SIG-M5 (cell line): ENCODE measurements around the gene GPR132.
"Not testable (repeated sequence)": the region's sequence is repeated elsewhere in the genome, so short reads cannot be mapped to it uniquely, and the experiment has no call there.

Experiments used
- DNase-seq: peaks from one replicate; lab custom pipeline; 2025; lab: John Stamatoyannopoulos, UW

Gene GPR132

DNA sequence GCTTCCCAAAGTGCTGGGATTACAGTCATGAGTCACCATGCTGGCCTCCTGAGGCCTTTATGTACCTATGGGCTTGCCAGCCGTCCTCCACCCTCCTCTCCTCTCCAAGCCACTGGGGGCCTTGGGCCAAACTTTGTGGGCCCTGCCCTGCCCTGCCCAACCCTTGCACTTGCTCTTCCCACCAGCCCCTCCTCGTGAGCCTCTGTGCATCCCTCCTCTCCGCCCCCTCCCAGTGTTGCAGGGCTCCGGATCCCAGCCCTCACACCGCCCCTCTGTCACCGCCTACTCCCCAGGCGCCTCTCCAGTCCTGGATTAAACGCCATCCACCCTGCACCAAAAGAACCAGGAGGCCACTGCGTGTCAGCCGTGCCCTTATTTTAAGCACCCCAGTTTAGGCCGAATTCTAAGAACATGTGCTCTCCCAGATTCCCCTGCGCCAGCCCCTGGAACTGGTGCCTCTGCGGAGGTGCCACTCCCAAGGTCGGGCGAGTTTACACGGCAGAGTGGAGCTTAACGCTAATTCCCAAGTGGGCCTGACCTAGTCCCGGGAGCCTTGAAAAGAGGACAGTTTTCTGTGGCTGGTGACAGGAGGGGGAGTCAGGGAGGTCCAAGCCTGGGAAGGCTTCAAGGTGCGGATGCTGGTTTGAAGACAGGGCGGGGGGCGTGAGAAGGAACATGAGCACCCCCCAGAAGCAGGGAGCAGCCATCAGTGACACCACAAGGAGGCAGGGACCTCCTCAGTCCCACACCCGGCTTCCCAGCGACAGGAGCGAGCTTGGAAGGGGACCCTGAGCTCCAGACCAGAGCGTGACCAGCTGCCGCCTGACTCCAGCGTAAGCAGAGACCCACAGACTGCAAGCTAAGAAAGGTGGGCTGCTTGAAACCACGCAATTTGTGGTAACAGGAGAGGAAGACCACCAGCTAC lies 23.1 kb downstream of the GPR132 start:
- no peak for DNase-seq

DNA sequence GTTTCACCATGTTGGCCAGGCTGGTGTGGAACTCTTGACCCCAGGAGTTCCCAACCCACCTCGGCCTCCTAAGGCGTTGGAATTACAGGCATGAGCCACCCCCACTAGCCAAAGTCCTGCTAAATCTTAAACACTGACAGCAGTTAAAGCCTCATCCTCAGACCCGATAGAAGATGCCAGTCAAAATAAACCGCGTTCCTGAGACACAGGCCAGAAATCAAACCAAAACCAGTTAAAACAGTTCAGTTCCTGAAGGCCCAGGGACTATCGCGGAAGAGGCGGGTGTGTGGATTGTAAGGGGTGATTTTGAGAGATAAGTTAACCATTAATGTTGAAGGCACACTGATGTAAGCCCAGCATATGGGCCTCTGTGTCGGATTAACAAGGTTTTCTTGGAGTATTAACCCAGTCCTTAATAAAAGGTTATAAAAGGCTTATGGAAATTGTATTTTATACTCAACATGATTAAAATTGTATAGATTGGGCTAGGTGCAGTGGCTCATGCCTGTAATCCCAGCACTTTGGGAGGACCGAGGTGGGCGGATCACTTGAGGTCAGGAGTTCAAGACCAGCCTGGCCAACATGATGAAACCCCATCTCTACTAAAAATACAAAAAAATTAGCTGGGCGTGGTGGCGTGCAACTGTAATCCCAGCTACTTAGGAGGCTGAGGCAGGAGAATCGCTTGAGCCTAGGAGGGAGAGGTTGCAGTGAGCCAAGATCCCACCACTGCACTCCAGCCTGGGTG lies 25.6 kb downstream of the GPR132 start:
- no peak for DNase-seq

DNA sequence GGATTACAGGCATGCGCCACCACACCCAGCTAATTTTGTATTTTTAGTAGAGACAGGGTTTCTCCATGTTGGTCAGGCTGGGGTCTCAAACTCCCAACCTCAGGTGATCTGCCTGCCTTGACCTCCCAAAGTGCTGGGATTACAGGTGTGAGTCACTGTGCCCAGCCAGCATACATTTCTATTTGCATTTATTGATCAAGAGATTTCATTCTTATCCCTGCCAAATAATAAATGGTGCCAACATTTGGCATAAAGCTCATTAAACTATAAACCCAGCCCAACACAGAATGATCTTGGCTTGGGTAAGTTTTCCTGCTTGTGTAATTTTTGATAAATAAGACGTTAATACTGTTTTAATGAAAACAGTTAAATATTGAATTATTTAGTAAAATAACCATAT lies 29.6 kb downstream of the GPR132 start:
- not testable (repeated sequence) for DNase-seq

DNA sequence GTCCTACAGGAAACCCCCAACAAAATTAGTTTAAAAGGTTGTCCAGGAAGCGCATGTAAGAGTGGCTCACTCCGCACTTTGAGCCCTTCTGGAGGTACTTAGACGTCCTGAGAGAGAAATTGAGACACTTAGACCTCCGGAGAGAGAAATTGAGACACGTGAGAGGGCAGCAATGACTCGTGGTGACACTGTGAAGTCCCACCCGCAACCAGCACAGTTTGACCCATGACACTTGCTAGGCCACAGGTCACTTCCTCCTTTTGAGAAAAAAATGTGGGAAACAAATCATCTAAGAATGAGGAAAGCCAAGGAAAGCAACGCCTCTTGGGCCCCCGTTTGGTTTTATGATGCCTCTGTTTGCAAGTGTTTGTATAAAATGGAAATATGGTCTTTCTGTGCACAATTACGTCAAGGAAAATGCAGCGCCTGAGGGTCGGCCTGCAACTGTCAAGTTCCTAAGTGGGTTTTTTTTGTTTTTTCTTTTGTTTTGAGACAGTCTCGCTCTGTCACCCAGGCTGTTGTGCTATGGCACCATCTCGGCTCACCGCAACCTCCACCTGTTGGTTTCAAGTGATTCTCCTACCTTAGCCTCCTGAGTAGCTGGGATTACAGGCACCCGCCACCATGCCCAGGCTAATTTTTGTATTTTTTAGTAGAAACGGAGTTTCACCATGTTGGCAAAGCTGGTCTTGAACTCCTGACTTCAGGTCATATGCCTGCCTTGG lies 30.8 kb downstream of the GPR132 start:
- DNase-seq, result no peak

DNA sequence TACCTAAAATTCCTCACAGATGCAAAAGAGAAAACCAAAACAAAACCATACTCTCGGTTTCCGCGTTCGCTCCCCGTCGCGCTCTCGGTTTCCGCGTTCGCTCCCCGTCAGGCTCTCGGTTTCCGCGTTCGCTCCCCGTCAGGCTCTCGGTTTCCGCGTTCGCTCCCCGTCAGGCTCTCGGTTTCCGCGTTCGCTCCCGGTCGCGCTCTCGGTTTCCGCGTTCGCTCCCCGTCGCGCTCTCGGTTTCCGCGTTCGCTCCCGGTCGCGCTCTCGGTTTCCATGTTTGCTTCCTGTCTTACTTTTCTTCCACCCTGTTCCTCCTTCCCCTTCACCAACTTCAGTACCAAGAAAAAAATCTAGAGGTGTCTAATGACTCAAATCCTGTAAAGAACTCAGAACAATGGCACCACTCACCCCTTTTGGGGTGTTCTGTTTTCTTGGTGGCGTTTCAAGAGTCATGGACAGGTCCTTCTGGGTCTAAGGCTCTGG lies 31.8 kb downstream of the GPR132 start:
- not testable (repeated sequence) for DNase-seq

DNA sequence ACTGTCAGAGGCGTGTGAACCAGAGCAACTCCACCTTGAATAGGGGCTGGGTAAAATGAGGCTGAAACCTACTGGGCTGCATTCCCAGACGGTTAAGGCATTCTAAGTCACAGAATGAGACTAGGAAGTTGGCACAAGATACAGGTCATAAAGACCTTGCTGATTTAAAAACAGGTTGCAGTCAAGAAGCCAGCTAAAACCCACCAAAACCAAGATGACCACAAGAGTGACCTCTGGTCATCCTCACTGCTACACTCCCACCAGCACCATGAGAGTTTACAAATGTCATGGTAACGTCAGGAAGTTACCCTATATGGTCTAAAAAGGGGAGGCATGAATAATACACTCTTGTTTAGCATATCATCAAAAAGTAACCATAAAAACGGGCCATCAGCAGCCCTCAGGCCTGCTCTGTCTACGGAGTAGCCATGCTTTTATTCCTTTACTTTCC lies 32.8 kb downstream of the GPR132 start:
- not testable (repeated sequence) for DNase-seq

DNA sequence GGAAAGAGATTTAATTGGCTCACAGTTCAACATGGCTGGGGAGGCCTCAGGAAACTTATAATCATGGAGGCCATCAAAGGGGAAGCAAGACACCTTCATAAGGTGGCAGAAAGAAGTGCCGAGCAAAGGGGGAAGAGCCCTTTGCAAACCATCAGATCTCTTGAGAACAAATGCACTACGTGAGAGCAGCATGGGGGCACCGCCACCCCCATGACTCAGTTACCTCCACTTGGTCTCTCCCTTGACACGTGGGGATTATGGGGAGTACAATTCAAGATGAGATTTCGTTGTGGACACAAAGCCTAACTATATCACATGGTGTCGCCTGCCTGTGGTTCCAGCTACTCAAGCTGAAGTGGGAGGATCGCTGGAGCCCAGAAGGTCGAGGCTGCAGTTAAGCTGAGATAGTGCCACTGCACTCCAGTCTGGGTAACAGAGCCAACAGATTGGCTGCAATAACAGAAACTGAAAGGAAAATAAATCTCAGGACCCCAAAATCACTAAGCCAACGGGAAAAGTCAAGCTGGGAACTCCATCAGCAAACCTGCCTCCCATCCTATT lies 34.3 kb downstream of the GPR132 start:
- no peak for DNase-seq

DNA sequence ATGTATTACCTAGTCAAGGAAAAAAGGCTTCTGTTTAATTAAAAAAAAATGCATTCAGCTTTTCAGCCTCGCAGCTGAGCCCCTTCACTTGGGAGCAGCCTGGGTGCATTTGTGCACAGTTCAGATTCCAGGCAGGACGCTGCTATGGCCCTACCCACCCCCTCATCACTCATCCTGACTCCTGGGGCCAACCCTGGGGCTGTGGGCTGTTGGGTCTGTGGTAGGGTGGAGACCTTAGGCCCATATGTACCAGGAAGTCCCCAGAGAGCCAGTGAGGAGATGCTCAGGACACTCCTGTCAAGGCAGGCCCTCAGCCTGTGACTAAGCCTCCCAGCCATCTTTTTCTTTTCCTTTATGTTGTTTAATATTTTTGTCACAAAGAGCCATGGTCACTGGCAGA lies 35.0 kb downstream of the GPR132 start:
- no peak for DNase-seq

DNA sequence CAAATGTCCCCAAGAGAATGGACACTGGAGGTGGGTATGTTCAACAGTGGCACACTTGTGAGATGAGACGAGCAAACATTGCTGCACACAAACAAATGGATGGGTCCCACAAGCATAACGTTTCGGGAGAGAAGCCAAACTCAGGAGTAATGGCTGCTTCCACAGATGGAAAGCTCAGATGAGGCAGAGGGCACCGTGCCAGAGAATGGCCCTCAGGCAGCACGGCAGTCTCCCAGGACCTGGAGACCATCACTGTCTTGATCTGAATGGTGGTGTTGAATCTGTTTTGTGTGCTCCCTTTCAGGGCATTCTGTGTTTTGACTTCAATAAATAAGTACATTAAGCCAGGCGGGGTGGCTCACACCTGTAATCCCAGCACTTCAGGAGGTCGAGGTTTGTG lies 35.8 kb downstream of the GPR132 start:
- no peak for DNase-seq

DNA sequence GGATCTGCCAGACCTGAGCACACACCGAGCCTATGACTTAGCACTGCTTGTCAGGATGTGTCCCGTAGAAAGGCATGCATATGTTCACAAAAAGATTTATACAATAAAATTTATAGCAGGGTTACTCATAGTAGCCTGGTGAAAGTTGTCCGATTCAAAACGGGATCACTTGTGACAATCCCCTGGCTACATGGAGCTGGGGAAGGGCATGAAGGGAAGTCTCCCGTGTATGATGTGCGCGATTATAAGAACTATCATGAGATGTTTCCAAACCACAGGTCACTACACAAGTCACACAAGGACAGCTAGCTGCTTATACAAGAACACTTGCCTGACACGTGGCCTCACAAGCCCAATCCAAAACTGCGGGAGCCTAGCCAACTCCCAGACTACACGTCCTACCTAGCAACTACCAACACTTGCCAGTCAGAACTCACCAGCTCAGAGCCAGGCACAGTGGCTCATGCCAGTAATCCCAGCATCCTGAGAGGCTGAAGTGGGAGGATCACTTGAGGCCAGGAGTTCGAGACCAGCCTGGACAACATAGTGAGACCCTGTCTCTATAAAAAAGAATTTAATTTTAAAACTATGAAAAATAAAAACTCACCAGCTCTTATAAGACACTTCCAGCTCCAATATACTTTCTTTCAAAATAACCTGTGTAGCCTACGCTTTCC lies 36.8 kb downstream of the GPR132 start:
- no peak for DNase-seq

DNA sequence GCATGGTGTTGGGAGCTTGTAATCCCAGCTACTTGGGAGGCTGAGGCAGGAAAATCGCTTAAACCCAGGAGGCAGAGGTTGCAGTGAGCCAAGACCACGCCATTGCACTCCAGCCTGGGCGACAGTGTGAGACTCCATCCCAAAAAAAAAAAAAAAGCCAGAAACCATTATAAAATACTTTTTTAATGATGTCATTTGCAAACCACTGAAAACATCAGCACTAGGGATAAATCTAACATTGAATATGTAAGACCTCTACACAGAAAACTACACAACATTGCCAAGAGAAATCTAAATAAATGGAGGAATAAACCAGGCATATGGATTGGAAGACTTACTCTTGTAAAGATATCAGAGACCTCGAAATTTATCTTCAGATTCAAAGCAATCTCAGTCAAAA lies 37.5 kb downstream of the GPR132 start:
- not testable (repeated sequence) for DNase-seq

DNA sequence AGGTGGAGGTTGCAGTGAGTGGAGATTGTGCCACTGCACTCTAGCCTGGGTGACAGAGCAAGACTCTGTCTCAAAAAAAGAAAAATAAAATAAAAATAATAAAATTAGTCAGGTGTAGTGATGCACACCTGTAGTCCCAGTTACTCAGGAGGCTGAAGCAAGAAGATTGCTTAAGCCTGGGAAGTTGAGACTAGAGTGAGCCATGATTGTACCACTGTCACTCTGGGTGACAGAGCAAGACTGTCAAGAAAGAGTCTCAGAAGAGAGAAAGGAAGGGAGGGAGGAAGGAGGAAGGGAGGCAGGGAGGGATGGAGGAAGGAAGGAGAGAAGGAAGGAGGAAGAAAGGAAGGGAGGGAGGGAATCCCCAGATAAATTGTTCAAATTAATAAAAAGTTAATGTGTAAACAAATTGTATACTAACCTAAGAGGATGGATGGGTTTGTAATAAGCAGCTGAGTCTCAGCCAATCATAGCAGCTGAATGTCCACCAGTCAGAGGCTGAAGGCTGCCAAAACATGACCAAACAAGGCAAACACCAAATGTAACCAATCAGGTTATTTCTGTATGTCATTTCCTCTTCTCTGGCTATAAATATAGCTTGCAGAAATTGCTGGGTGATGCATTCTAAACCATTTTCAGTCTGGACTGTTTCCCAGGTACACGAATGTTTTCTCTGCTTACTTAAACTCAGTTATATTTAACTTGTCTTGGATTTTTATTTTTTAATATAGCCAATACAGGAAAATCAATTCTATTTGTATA lies 38.2 kb downstream of the GPR132 start:
- no peak for DNase-seq

DNA sequence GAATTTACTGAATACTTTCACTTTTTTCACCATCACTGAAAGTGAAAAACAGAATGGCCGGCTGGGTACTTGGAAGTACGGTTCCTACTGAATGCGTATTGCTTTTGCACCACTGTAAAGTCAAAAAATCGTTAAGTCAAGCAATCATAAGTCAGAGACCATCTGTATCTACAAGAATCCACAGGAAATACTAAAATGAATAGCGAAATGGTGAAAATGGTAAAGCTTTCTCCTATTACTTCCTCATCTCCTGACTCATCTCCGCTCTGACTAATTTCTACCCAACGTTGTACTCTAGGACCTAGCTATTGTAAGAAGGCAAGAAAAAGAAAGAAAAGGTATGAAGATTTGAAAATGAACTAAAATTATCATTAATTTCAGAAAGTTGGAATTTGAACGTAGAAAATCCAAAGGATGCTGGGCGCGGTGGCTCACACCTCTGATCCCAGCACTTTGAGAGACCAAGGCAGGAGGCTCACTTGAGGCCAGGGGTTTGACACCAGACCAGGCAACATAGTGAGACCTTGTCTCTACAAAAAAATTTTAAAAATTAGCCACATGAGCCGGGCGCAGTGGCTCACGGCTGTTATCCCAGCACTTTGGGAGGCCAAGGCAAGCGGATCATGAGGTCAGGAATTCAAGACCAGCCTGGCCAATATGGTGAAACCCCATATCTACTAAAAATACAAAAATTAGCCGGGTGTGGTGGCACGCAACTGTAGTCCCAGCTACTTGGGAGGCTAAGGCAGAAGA lies 39.0 kb downstream of the GPR132 start:
- peak; percentile 76 for DNase-seq

DNA sequence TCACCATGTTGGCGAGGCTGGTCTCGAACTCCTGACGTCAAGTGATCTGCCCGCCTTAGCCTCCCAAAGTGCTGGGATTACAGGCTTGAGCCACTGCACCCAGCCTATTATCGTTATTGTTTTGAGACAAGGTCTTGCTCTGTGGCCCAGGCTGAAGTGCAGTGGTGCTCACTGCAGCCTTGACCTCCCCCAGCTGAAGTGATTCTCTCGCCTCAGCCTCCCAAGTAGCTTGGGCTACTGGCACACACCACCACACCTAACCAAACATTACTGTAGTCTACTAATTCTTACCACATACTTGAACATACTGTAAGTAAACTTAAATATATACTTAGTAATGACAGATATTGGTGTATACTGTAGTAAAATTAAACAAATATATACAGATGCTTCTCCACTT lies 39.8 kb downstream of the GPR132 start:
- no peak for DNase-seq

DNA sequence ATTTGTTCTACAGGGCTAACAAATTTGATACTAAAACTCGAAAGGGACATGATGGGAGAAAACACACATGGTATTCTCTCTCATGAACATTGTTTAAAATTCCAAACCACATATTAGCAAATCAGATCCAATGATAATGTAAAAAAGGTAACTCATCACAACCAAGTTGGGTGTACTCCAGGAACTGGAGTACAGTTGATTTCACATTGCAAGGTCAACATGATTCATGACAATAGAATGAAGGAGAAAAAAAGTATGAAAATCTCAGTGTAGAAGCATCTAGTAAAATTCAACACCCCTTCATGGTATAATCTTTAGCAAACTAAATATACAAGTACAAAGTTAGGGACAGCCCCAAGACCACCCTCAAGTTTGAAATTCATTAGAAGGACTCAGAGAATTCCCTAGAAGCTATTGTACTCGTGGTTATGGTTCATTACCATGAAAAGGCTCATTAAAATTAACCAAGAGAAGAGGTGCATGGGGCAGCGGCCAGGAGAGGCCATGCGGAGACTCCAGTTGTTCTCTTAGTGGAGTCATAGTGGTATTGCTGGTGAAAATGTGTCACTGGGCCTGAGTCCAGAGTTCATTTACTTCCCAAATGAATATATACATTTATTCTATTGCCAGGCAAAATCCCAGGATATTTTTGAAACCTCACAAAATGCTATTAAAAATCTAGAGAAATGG lies 41.3 kb downstream of the GPR132 start:
- no peak for DNase-seq

DNA sequence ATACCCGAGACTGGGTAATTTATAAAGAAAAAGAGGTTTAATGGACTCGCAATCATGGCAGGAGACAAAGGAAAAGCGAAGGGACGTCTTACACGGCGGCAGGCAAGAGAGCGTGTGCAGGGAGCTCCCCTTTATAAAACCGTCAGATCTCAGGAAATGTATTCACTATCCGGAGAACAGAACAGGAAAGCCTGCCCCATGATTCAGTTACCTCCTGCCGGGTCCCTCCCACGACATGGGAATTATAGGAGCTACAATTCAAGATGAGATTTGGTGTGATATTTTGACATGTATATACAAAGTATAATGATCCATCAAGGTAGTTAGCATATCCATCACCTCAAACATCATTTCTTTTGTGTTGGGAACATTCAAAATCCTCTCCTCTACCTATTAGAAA lies 42.1 kb downstream of the GPR132 start:
- DNase-seq, result no peak

DNA sequence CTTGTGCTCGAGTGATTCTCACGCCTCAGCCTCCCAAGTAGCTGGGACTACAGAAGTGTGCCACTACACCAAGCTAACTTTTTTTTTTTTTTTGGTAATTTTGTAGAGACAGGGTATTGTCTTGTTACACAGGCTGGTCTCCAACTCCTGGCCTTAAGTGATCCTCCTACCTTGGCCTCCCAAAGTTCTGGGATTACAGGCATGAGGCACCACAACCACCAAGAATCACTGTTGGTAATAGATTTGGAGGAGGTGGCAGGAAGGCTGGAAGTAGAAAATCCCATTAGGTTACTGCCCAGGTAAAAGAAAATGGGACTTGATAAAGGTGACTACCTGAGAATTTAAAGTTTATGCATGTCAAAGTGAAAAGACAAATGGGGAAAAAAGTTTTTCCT lies 43.0 kb downstream of the GPR132 start:
- no peak for DNase-seq

DNA sequence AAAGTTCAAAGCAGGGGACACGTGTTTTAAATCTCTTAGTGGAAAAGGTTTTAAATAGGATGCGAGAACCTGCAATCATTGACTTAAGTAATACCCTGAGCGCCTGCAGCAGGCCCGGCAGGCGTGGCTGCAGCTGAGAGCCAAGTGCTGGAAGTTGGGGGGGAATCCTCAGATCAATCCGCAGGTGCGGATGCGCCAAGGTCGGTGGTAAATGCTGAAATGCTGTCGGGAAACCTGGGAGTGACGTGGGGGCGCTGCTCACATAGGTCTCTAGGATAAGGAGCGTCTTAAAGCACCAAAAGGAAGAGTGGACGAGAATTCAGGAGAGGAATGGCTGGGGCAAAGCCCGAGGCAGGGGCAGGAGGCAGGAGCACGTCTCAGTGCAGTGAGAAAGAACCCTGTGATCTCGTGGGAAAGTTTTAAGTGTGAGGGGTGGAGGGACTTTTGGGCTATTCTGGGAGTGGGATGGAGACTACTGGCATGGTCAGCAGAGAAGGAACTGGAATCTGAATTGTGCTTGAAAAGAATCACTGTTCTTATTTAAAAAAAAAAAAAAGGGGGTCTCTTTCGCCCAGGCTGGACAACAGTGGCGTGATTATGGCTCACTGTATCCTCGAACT lies 43.5 kb downstream of the GPR132 start:
- no peak for DNase-seq
